Measurements from ENCODE around the gene ENHO.

Gene ENHO

DNA sequence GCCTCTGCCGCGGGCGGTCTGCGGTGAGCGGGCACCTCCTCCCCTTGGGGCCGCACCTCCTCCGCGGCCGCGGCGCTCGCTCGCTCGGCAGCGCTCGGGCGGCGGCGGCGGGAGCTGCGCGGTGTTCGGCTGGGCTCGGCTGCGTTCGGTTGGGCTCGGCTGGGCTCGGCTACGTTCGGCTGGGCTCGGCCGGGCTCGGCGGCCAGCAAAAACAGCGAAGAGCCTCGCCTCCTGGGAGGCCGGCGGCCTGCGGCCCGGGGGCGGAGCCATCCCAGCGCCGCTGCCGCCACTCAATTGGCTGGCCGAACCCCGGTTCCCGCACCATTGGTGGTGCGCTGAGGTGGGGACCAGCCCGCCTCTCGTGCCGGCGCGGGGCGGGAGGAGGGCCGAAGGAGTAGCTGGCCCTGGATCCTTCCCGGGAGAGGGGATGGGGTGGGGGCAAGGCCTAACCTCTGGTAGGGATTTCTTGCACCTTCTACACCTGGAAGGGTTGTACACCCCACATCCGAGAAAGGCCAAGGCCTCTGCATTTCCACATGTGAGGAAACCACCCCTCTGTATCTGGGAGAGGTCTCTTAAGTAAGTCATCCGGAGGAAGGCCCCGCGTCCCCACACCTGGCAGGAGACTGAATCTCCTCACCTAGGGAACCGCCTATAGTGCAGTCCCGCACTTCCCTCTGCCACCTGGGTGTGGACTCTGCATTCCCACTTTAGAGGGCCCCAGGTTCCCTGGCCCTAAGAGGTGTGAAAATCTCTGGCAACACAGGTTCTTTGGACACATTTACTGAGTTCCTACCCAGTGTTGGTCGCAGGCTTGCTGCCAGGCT is at the start of gene ENHO:
ENHO (minus strand) TSS at position 20 of the 827 bp plus-strand sequence. CDS start 1,295 bp downstream, outside the sequence.
- DNase-seq: peak; percentile 98

DNA sequence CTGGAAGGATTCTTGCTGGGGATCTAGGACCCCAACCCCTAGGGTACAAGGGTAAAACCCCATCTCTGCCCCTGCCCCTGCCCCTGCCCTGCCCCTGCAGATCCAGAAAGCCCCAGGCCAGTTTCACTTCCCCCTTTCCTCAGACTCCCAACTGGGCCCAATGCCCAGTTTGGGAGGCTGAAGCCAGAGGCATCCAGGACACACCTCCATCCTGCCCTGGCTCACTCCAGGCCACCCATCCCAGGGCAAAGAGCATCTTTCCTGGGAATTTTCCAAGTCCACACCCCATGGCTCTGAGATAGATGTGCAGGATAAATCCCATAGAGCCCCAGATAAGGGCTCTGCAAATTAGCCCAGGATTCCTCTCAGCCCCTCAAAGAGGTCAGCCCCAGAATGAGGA is 49.3 kb upstream of the ENHO start:
- DNase-seq: no peak

DNA sequence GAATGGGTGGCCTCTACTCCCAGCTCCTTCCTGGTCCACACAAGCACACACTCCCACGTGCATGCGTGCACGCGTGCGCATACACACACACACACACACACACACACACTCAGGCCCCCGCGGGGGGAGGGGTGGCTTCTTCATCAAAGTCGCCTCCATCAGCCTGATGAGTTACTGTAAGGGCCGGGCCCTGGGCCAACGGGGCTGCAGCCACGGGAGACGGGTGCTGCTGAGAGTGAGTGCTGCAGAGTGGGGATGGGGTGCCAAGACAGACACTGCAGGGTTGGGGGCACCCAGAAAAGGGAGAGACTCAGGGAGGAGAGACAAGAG is 48.7 kb upstream of the ENHO start:
- no peak for DNase-seq

GRCh38 chr9:34570809-34571480 is 48.2 kb upstream of the ENHO start:
- no peak for DNase-seq

- DNase-seq: no peak
These were observed 47.6 kb upstream of the ENHO start for GRCh38 chr9:34570376-34570775.

DNA sequence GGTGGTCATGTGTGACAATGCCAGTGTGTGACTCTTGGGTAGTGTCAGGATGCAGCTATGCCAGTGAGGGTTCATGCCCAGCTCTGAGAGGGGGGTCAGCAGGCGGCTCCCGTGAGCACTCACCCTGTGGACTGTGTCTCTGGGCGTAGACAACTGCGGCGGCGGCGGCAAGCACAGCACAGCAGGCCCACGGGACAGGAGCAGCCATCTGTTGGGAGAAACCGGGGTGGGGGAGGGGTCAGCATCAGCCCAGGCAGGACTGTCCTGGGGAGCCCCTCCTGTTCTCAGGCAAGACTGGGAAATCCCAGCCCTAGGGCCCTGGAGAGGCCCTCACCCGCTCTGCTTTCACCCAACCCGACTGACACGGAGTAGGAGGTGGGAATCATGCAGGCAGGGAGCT is 46.0 kb upstream of the ENHO start:
- no peak for DNase-seq

DNA sequence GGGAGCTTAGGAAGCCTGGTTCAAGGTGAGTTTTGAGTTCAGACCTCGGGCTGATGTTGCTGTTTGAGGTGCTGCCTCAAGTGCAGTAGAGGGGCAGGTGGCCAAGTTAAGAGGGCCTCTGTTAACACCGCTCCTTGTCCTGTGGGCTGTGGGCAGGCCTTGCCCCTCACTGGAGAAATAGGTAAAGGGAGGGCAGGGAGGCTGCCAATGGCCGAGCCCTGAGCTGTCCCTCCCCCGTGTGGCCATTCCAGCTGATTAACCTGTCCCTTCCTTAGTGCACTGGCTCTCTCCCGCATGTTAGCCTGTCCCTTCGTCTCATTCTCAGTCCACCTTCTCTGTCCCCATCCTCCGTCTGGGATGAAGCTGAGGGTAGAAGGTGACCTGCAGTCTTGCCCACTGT is 45.3 kb upstream of the ENHO start:
- no peak for DNase-seq

DNA sequence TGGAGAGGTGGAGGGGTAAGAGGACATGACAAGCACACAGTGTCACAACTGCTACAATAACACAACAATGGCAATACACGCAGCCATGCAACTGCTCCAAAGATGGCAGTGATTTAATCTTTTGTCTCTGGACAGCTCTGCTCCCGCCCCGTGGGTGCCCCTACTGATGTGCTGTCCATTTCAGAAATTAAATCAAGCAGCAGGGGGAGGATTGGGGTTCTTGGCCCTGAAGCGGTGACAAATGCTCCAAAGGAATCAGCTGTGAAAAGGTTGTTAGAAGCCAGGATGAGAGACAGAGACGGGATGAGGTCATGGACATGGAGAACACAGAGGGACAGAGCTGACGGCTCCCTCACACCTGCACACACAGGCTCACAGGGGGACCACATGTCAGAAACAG is 44.2 kb upstream of the ENHO start:
- no peak for DNase-seq

GRCh38 chr9:34566322-34566721 is 43.5 kb upstream of the ENHO start:
- no peak for DNase-seq

DNA sequence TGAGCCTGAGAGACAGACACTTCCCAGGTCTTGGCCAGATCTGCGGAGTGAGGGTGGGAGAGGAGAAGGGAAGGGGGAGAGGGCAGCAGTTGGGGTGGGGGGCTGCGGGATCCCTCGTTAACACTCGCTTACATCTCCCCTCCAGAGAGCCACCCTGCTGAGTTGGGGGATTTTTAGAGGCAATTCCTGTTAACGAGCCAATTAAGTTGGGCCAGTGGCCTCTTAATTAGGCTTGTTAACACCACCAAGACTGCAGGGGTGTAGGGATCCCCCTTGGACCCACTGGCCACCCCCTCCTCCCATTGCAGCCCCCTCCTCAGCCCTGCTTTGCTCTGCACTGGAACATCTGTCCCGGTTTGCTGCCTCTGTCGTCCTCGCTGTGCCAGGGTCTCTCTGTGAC is 43.1 kb upstream of the ENHO start:
- no peak for DNase-seq

DNA sequence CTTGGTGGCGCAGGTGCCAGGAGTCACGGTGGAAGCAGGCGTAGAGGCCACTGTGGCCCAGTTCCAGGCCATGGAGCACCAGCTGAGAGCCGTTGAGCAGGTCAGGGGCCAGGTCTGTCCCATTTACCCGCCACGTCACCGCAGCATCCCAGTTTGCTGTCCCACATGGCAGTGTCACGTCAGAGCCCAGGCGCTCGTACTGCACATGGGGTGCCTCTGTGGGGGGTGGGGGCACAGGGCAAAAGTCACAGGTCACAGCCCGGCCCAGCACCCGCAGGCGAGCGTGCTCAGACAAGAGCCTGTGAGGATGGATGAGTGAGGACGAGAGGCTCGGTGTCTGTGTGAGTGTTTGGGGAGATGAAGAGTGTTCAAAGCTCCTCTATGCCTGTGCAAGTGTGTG is 41.8 kb upstream of the ENHO start:
- DNase-seq: no peak

DNA sequence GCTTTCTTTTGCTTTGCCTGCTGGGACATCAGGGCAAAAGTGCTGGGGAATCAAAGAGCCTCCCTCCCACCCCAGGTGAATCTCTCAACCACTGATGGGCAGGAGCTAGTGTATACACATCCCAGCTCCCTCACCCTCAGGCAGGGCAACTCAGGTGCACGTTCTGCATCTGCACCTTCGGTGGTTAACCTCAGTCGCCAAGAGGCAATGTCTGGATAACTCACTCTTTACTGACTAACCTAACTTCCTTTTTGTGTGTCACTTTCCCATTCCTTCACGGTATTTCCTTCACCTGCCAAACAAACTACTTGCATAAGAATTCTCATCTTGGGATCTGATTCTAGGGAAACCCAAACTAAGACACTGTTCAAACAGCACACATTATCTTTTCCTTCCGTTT is 40.5 kb upstream of the ENHO start:
- DNase-seq: no peak

GRCh38 chr9:34562135-34562745 is 39.5 kb upstream of the ENHO start:
- DNase-seq: peak; percentile 65

- DNase-seq: no peak
These were observed 37.9 kb upstream of the ENHO start for GRCh38 chr9:34560599-34561214.

- DNase-seq: no peak
These were observed 37.0 kb upstream of the ENHO start for GRCh38 chr9:34559624-34560455.

DNA sequence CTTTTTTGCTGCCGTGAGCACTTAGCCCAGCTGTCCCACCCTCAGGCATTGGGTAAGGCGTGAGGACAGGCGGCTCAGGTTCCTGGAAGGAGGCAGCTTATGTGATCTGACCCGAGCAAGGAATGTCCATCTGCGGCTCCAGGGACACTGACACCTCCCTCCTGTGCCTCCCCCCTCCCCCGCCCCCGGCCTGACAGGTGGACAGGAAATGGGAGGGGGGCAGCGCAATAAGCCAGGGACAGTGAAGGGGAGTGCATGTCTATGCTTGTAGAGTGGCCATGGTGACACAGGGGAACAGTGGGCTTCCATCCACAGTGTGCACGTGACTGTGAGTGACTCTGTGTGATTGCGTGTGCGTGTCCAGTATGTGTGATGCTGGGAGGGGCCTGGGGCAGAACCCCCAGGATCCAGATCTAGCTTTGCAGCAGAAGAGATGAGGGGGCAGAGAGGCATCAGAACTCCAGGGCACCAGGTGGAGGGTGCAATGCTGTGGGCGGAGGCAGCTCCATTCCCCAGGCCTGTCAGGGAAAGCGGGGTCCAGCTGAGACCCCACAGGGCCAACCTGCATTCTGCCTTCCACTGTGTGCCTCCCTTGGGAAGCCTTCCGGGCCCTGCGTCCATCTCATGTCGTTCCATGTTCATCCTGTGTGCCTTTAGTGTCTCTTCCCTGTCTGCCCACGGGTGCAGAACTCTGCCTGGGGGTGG is 36.3 kb upstream of the ENHO start:
- DNase-seq: no peak

GRCh38 chr9:34558364-34558763 is 35.6 kb upstream of the ENHO start:
- no peak for DNase-seq

GRCh38 chr9:34557426-34558321 is 34.9 kb upstream of the ENHO start:
- DNase-seq: no peak

DNA sequence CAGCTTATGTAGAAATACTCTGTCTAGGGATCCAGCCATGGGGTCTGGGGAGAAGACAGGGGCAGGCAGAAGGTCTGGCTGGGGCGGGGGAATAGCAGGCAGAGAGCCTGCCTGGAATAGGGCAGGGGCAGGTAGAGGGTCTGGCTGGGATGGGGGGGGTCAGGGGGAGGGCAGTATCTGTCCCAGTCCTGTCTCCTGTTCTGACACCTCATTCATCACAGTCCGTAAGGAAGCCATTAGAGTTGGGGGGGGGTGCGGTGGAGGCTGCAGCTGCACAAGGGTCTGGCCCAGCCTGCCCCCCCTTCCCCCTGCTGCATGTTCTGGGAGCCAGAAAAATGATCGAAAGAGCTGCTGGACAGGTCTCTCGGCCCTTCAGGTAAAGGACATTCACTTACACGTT is 34.2 kb upstream of the ENHO start:
- DNase-seq: no peak

GRCh38 chr9:34555936-34556525 is 33.2 kb upstream of the ENHO start:
- no peak for DNase-seq

GRCh38 chr9:34555500-34555899 is 32.7 kb upstream of the ENHO start:
- no peak for DNase-seq

Measured in activated CD8-positive, alpha-beta memory T cell treated with anti-CD3 and anti-CD28 coated beads for 24 hours (primary cell).